GM21717 (cell line): Measurements from ENCODE around the gene NTM.

ENCODE experiments used
- ATAC-seq: cut with Tn5 transposase; IDR thresholded peaks from one replicate; pipeline ENCODE4 v1.9.1; 2021; ENCODE audit warnings: mild to moderate bottlenecking, moderate library complexity; ENCODE audit not compliant: unreplicated experiment

Gene NTM

GRCh38 chr11:131759140-131759539 is 388.7 kb downstream of the NTM start:
- no peak for ATAC-seq

GRCh38 chr11:131760091-131761061 is 390.0 kb downstream of the NTM start:
- ATAC-seq = no peak

- no peak for ATAC-seq
Observed at GRCh38 chr11:131762346-131763110, 392.1 kb downstream of the NTM start.

GRCh38 chr11:131763193-131763890 is 392.9 kb downstream of the NTM start:
- ATAC-seq = no peak

- ATAC-seq = no peak
Observed at GRCh38 chr11:131764126-131764525, 393.7 kb downstream of the NTM start.

- no peak for ATAC-seq
Observed at GRCh38 chr11:131764649-131765048, 394.2 kb downstream of the NTM start.

- ATAC-seq = no peak
Observed at GRCh38 chr11:131766637-131767036, 396.2 kb downstream of the NTM start.

GRCh38 chr11:131767421-131767820 is 397.0 kb downstream of the NTM start:
- ATAC-seq = no peak

- no peak for ATAC-seq
Observed at GRCh38 chr11:131770801-131771200, 400.4 kb downstream of the NTM start.

- ATAC-seq = no peak
Observed at GRCh38 chr11:131771471-131771870, 401.1 kb downstream of the NTM start.

GRCh38 chr11:131773626-131774025 is 403.2 kb downstream of the NTM start:
- ATAC-seq = no peak

GRCh38 chr11:131776211-131776610 is 405.8 kb downstream of the NTM start:
- ATAC-seq = no peak

- ATAC-seq = no peak
Observed at GRCh38 chr11:131785801-131786200, 415.4 kb downstream of the NTM start.

GRCh38 chr11:131787119-131787518 is 416.7 kb downstream of the NTM start:
- ATAC-seq = no peak

- no peak for ATAC-seq
Observed at GRCh38 chr11:131790586-131790985, 420.2 kb downstream of the NTM start.

GRCh38 chr11:131792243-131792642 is 421.8 kb downstream of the NTM start:
- no peak for ATAC-seq

GRCh38 chr11:131796089-131796488 is 425.7 kb downstream of the NTM start:
- no peak for ATAC-seq

- ATAC-seq = no peak
Observed at GRCh38 chr11:131796541-131796940, 426.1 kb downstream of the NTM start.

GRCh38 chr11:131800452-131800851 is 430.0 kb downstream of the NTM start:
- ATAC-seq = no peak

- ATAC-seq = no peak
Observed at GRCh38 chr11:131802440-131803115, 432.2 kb downstream of the NTM start.

- ATAC-seq = no peak
Observed at GRCh38 chr11:131807876-131808275, 437.5 kb downstream of the NTM start.
